Spleen (tissue), 7 donors: ENCODE data around the gene DYTN.
"Not testable (repeated sequence)": the region's sequence is repeated elsewhere in the genome, so short reads cannot be mapped to it uniquely, and the experiment has no call there.

Source experiments
- CTCF ChIP-seq, 11 experiments: fragments of 200-600 bp in 7 of 11; fragments of 450-650 bp in 4 of 11; sonication (generic) in 4 of 11; IDR thresholded peaks in 8 of 11; conservative IDR thresholded peaks in 3 of 11; 1 replicate in 7 of 11; 2 replicates in 4 of 11; pipeline versions ENCODE4 v1.4.0 to v1.8.0; 2016 to 2021; ENCODE audit warnings: antibody characterized with exemption in 11 of 11, inconsistent platforms in 4 of 11, mild to moderate bottlenecking in 1 of 11
- POLR2A ChIP-seq, 3 donors: fragments of 450-650 bp; IDR thresholded peaks; one replicate each; pipeline ENCODE4 v1.5.1; 2017; ENCODE audit warnings: antibody characterized with exemption in 3 of 3, mild to moderate bottlenecking in 1 of 3
- POLR2AphosphoS5 ChIP-seq, 3 donors: sonication (generic); formaldehyde crosslinking; IDR thresholded peaks; one replicate each; pipeline ENCODE4 v1.5.1; 2017; ENCODE audit warnings: antibody characterized with exemption in 3 of 3
- donor health status: DM: no; HTN: no; CAD: no; lungs with moderate emphysema.
- donor health status: DM: no; HTN: no; CAD: no.
- donor health status: DM: no; HTN: no; CAD: no.

GRCh38 chr2:206715183-206715582 is 3.0 kb downstream of the DYTN start:
- TF ChIP-seq CTCF (IDR thresholded peaks at IDR 0.05 in 8 of 11, conservative IDR thresholded peaks at IDR 0.05 in 3 of 11); POLR2A (IDR thresholded peaks at IDR 0.05); POLR2AphosphoS5 (IDR thresholded peaks at IDR 0.05): not testable (repeated sequence)
